ENCODE data around the gene GSTO1.

- TF ChIP-seq EZH2 (IDR thresholded peaks at IDR 0.05; ENCODE audit: borderline replicate concordance, low read depth, low read length, poor library complexity, severe bottlenecking) (no peak), CTCF (conservative IDR thresholded peaks at IDR 0.05; ENCODE audit: low read depth, low read length) (peak; percentile 66)
Observed at GRCh38 chr10:104209575-104210198, 45.0 kb upstream of the GSTO1 start.
